GDM1 (cell line): ENCODE data around the gene ZNF764.
A peak's percentile ranks its signal among the peaks of the same experiment; 100 is the strongest.
"Not testable (repeated sequence)": the region's sequence is repeated elsewhere in the genome, so short reads cannot be mapped to it uniquely, and the experiment has no call there.

Experiments used
- DNase-seq: peaks from one replicate; lab custom pipeline; 2025; lab: John Stamatoyannopoulos, UW

Gene ZNF764

DNA sequence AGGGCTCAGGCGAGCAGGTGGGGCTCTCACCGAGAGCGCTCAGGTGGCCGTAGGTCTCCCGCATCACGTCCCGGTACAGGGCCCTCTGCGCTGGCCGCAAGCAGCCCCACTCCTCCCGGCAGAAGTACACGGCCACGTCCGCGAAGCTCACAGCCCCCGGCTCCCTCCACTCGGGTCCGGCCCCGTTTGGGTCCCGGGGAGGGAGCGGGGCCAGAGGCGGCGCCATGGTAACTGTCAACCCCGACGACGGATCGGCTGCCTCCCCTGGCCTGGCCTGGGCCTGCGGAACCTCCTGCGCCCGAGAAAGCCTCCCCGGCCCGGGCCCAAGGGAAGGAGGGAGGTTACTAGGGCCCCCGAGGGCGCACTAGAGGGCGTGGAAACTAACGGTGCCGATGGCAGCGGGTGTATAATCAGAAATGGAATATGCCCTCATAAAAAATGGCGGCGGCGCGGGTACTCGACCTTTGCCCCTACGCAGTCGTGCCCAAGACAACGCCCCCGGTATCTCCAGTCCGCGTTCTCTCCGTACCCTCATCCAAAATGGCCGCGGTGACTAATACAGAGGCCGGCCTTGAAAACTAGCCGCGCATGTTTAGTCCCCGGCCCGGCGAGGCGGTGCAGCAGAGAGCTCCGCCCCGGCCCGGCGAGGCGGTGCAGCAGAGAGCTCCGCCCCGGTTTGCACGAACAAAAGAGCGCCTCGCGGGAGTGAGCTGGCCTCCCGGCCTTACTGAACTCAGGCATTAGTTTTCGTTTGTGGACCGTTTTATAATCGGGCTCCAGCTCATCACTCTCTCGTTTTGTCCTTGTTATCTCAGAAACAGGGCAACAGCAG is at the start of gene ZNF764:
Gene ZNF764, minus strand, starts transcription at position 418 of the 832 bp plus-strand sequence. Its CDS starts 192 bp downstream, at position 226.
- DNase-seq = peak; percentile 95

- no peak for DNase-seq
These were observed 47.8 kb upstream of the ZNF764 start for GRCh38 chr16:30606004-30606403.

- DNase-seq = no peak
These were observed 47.0 kb upstream of the ZNF764 start for GRCh38 chr16:30605158-30605557.

GRCh38 chr16:30604316-30604947 is 46.3 kb upstream of the ZNF764 start:
- DNase-seq = no peak

DNA sequence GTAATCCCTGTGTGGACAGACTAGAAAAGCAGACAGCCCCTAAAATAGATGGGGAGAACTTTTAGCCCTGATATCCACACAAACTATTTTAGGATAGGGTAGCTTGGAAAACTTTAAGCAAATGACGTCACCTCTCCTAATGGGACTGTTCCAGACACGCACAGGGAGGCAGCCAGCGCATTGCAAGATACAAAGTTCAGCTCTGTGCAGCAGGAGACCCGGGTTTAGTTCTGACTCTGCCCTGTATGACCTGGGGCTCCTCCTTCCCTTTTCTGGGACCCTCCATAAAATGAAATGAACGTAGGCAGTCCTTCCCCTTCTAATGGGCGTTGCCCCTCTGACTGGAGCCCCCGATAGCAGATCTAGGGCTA is 45.8 kb upstream of the ZNF764 start:
- DNase-seq = no peak

GRCh38 chr16:30602616-30603277 is 44.6 kb upstream of the ZNF764 start:
- peak; percentile 2 for DNase-seq

DNA sequence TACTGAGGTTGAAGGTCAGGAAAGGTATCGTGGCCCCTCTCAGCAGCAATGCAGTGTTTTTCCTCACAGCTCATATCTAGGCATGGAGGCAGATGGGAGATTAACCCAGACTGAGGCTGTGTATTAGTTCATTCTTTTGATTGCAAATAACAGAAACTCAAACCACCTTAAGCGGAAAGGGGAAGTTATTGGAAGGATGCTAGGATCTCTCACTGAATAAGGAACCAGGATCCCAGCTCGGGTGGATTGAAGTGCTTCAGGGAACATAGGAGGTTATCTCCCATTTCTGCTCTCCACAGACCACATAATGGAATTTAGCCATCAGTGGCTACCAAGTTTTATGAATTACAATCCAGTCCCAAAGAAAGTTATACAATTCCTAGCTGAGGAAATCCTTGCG is 43.8 kb upstream of the ZNF764 start:
- no peak for DNase-seq

DNA sequence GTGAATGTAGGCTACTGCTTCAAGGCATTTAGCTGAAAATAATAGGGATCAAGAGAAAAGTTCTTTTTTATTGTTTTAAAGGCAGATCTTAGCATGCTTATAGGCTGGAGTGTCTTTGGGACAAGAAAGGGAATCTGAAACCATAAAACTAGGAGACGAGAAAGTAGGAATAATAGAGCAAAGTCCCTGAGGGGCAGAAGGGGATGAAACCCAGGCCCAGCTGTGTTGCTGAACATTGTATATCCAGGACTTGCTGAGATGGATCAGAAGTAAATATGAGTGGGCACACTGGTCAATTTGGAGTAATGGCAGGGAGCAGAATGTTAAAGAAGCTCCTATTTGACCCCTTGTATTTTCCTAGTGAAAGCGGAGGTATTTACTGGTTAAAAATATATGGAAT is 42.8 kb upstream of the ZNF764 start:
- DNase-seq = no peak

GRCh38 chr16:30600215-30600614 is 42.0 kb upstream of the ZNF764 start:
- DNase-seq = no peak

GRCh38 chr16:30592871-30593270 is 34.7 kb upstream of the ZNF764 start:
- DNase-seq = no peak

GRCh38 chr16:30590869-30591268 is 32.7 kb upstream of the ZNF764 start:
- DNase-seq = not testable (repeated sequence)

DNA sequence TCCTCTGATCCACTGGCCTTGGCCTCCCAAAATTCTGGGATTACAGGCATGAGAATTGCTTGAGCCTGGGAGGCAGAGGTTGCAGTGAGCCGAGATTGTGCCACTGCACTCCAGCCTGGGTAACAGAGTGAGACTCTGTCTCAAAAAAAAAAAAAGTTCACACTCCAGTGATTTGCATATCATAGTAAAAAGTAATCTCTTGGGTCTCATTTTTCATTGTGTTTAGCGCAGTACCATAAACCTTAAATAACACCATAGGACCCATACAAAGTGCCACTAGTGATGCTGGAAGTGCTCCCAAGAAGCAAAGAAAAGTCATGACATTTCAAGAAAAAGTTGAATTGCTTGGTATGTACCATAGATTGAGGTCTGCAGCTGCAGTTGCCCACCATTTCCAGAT is 31.4 kb upstream of the ZNF764 start:
- not testable (repeated sequence) for DNase-seq

- DNase-seq = no peak
These were observed 30.5 kb upstream of the ZNF764 start for GRCh38 chr16:30588651-30589050.

DNA sequence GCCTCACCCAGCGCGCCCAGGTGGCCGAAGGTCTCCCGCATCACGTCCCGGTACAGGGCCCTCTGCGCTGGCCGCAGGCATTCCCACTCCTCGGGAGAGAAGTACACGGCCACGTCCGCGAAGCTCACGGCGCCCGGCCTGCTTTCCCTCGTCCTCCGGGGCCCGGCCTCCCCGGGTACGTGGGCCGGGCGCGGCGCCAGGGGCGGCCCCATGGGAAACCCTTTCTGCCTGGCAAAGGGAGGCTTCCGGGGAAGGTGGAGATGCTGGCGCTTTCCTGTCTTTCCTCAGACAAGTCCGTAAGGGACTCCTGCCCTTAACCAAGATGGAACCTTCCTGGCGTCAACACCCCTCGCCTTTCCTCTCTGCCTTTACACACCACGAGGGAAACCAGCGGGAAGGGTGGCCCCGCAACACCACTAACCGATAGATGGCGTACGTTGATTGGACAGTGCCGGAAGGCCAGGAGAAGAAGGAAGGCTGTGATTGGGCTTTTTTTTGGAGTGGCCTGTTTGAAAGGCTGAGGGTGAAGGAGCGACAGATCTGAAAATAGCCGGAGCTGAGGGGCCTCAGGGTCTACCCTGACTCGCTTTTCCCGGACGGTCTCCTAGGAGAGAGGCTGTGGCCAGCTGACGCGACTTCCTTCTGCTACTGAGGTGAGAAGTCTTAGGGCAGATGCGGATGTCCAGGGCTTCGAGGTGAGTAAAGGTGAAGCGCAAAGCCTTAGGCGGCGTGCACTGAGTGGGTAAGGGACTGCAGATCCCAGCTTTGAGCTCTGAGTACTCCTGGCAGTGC is 27.4 kb upstream of the ZNF764 start, which contains the start of gene ZNF785:
Gene ZNF785, minus strand, starts transcription at position 298 of the 792 bp plus-strand sequence. Its CDS starts 86 bp downstream, at position 212.
- DNase-seq = peak; percentile 97

- no peak for DNase-seq
These were observed 26.8 kb upstream of the ZNF764 start for GRCh38 chr16:30585022-30585399.

GRCh38 chr16:30582611-30583340 is 24.6 kb upstream of the ZNF764 start:
- DNase-seq = no peak

DNA sequence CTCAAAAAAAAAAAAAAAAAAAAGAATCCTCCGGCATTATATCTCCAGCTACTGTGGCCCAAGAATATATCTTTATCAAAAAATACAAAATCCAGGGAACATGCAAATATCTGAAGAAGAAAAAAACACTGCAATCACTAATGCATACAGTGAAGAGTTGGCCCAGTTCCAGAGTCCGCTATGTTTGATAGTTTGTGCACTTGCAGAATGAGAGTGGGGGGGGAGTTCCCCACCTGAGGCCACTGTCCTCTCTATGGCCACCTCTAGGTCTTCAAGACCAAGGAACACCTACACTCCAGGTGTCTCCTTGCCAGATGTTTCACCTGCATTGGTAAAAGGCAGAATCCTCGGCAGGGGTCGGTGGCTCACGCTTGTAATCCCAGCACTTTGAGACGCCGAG is 23.3 kb upstream of the ZNF764 start:
- no peak for DNase-seq

- DNase-seq = no peak
These were observed 16.5 kb upstream of the ZNF764 start for GRCh38 chr16:30574678-30575077.

- DNase-seq = peak; percentile 97
These were observed 13.5 kb upstream of the ZNF764 start, which contains the start of gene ZNF688 for GRCh38 chr16:30571445-30572322. Gene ZNF688, minus strand, starts transcription at chr16:30571714. Its CDS starts 85 bp downstream, at chr16:30571629.
